DMS53 treated with DMSO at 0.1 percent for 48 hours (cell line): ENCODE results near the gene PLA2G2F.
A peak's percentile ranks its signal among the peaks of the same experiment; 100 is the strongest.

Source experiments
- DNase-seq: peaks from one replicate; lab custom pipeline; 2025; ENCODE audit not compliant: unreplicated experiment; lab: John Stamatoyannopoulos, UW

PLA2G2F gene

GRCh38 chr1:20187103-20187812, 48.1 kb downstream of the PLA2G2F start:
- no peak for DNase-seq

- no peak for DNase-seq
Observed at GRCh38 chr1:20187813-20188454, 48.8 kb downstream of the PLA2G2F start.

- DNase-seq: no peak
Observed at GRCh38 chr1:20188455-20188817, 49.3 kb downstream of the PLA2G2F start.

- no peak for DNase-seq
Observed at GRCh38 chr1:20189664-20190063, 50.5 kb downstream of the PLA2G2F start.

- no peak for DNase-seq
Observed at GRCh38 chr1:20190256-20191160, 51.4 kb downstream of the PLA2G2F start.

- no peak for DNase-seq
Observed at GRCh38 chr1:20191266-20191825, 52.2 kb downstream of the PLA2G2F start.

- DNase-seq: no peak
Observed at GRCh38 chr1:20192364-20192763, 53.2 kb downstream of the PLA2G2F start.

GRCh38 chr1:20192871-20193411, 53.8 kb downstream of the PLA2G2F start:
- no peak for DNase-seq

GRCh38 chr1:20194224-20194623, 55.1 kb downstream of the PLA2G2F start:
- DNase-seq: no peak

GRCh38 chr1:20194757-20195461, 55.8 kb downstream of the PLA2G2F start:
- peak; percentile 17 for DNase-seq

- no peak for DNase-seq
Observed at GRCh38 chr1:20195462-20195780, 56.3 kb downstream of the PLA2G2F start.

GRCh38 chr1:20197329-20197791, 58.2 kb downstream of the PLA2G2F start:
- DNase-seq: no peak

GRCh38 chr1:20198296-20198695, 59.2 kb downstream of the PLA2G2F start:
- DNase-seq: no peak

- no peak for DNase-seq
Observed at GRCh38 chr1:20198918-20199317, 59.8 kb downstream of the PLA2G2F start.

- no peak for DNase-seq
Observed at GRCh38 chr1:20199403-20199802, 60.3 kb downstream of the PLA2G2F start.

GRCh38 chr1:20199840-20200239, 60.7 kb downstream of the PLA2G2F start:
- DNase-seq: no peak
